Gastrocnemius medialis (tissue), 4 donors: ENCODE data around the gene ESRRB. TPM values are rescaled to one million over a fixed set of nuclear protein-coding genes. Genes with fewer than 3 reads are reported as not detected.

ENCODE experiments used
- ATAC-seq, 2 donors: fragments of 150-250 bp; one replicate each; pipeline ENCODE4 v1.9.1; 2016
- DNase-seq, 2 donors: peaks; one replicate each; pipeline ENCODE4 v3.0.0-alpha.2; 2019
- H3K27ac ChIP-seq, 4 donors: fragments of 200-600 bp; sonication (generic); 1 replicate in 1 of 4; 2 replicates in 3 of 4; pipeline ENCODE4 v1.5.1; 2016 to 2018; ENCODE audit warnings: mild to moderate bottlenecking in 2 of 4, moderate library complexity in 1 of 4
- H3K27me3 ChIP-seq, 3 donors: fragments of 200-600 bp; sonication (generic) in 2 of 3; 1 replicate in 1 of 3; 2 replicates in 2 of 3; pipeline versions ENCODE4 v1.5.1 to v1.6.0; 2016 to 2019; ENCODE audit warnings: mild to moderate bottlenecking in 1 of 3, moderate library complexity in 1 of 3
- H3K36me3 ChIP-seq, 2 donors: fragments of 200-600 bp; sonication (generic) in 1 of 2; one replicate each; pipeline ENCODE4 v1.5.1; 2017 to 2018
- H3K4me1 ChIP-seq, 2 donors: fragments of 200-600 bp; sonication (generic) in 1 of 2; one replicate each; pipeline ENCODE4 v1.5.1; 2016 to 2017; ENCODE audit warnings: mild to moderate bottlenecking in 2 of 2
- H3K4me3 ChIP-seq, 4 donors: fragments of 200-600 bp; sonication (generic) in 3 of 4; 1 replicate in 1 of 4; 2 replicates in 3 of 4; pipeline ENCODE4 v1.5.1; 2016 to 2019; ENCODE audit warnings: mild to moderate bottlenecking in 2 of 4
- H3K9me3 ChIP-seq, 3 donors: fragments of 200-600 bp; sonication (generic) in 2 of 3; 1 replicate in 1 of 3; 2 replicates in 2 of 3; pipeline ENCODE4 v1.5.1; 2016 to 2019
- POLR2A ChIP-seq, 2 donors: fragments of 450-650 bp; IDR thresholded peaks; one replicate each; pipeline ENCODE4 v1.6.1; 2017; ENCODE audit warnings: antibody characterized with exemption in 2 of 2, mild to moderate bottlenecking in 2 of 2, moderate library complexity in 2 of 2
- in situ Hi-C, 4 donors: fragments of 200-750 bp; cut with MboI; loops; one replicate each; pipeline versions ENCODE4 v1.15.0 to v1.8.0; 2017; ENCODE audit warnings: low sequenced_read_pairs in 4 of 4
- intact Hi-C: fragments of 100-400 bp; cut with DNase I; formaldehyde crosslinking; loops from one replicate; pipeline ENCODE4 v1.15.1; 2023; ENCODE audit warnings: low total_unique reads
- total RNA-seq, 4 donors: library from RNA; depleted of rRNA; stranded (reverse); fragments of >200 nt; gene quantifications; one replicate each; pipeline versions ENCODE4 v1.1.0 to v1.2.3, GENCODE V29; 2016
- TF ChIP-seq, protein P1 (sequence below), 5 experiments: fragments of 450-650 bp in 3 of 5; fragments of 200-600 bp in 2 of 5; sonication (generic) in 2 of 5; IDR thresholded peaks in 4 of 5; conservative IDR thresholded peaks in 1 of 5; 1 replicate in 4 of 5; 2 replicates in 1 of 5; pipeline ENCODE4 v1.5.1; 2016 to 2019; ENCODE audit warnings: antibody characterized with exemption in 5 of 5, mild to moderate bottlenecking in 3 of 5, moderate library complexity in 3 of 5

The ESRRB gene
- total RNA-seq, 4 donors from 2014 or later, result 1.1 to 9.4 (median 5.3) TPM

DNA sequence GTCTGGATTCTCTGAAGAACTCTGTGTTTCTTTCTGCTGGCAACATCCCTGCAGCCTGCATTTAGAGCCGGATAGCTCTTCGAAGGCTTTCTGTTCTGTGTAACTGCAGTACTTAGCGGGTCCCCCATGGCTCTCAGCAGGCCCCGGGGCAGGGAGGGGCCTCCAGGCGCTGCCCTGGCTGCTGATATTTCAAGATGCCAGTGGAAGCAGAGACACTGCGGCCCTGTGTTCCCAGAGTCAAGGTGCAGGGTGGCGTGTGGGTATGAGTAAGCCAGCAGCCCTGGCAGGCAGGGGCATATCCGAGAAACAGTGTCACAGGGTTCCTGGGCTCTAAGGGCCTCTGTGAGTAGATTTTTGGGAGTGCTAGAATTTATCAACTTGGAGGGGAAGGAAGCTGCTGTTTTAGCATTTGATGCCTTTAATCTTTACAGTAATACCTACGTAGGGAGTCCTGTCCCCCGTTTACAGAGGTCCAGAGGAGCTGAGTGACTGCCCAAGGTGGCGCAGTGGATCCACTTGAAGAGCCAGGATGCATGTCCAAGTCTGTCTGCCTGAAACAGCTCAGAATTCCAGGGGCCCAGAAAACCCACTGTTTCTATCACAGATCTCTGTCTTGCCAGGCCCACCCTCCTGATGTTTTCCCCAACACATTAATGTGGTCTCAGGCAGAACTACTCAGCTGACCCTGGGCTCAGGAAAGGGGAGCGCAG, 16.2 kb downstream of the ESRRB start:
- Histone ChIP-seq H3K27ac (peak overlapping the region in 1 of 4 donors; percentile 54), H3K4me1 (no peaks in the 10 kb centered on the region), H3K36me3 (no peaks in the 10 kb centered on the region), H3K4me3 (no peak overlapping the region), H3K27me3 (no peaks in the 10 kb centered on the region), H3K9me3 (no peaks in the 10 kb centered on the region)
- intact Hi-C loops, result no loop called here
- in situ Hi-C loops, result loop anchor here in 1 of 4 donors (25.0 kb wide), 1 partner anchor 680 kb away; no protein-coding TSS in a partner anchor
- peak; percentile 39 to 75 for ATAC-seq
- DNase-seq, result peak; percentile 14 to 34
- TF ChIP-seq, protein P1, sequence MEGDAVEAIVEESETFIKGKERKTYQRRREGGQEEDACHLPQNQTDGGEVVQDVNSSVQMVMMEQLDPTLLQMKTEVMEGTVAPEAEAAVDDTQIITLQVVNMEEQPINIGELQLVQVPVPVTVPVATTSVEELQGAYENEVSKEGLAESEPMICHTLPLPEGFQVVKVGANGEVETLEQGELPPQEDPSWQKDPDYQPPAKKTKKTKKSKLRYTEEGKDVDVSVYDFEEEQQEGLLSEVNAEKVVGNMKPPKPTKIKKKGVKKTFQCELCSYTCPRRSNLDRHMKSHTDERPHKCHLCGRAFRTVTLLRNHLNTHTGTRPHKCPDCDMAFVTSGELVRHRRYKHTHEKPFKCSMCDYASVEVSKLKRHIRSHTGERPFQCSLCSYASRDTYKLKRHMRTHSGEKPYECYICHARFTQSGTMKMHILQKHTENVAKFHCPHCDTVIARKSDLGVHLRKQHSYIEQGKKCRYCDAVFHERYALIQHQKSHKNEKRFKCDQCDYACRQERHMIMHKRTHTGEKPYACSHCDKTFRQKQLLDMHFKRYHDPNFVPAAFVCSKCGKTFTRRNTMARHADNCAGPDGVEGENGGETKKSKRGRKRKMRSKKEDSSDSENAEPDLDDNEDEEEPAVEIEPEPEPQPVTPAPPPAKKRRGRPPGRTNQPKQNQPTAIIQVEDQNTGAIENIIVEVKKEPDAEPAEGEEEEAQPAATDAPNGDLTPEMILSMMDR (IDR thresholded peaks at IDR 0.05 in 4 of 5, conservative IDR thresholded peaks at IDR 0.05 in 1 of 5), result no peak
- no peak for TF ChIP-seq POLR2A (IDR thresholded peaks at IDR 0.05)

DNA sequence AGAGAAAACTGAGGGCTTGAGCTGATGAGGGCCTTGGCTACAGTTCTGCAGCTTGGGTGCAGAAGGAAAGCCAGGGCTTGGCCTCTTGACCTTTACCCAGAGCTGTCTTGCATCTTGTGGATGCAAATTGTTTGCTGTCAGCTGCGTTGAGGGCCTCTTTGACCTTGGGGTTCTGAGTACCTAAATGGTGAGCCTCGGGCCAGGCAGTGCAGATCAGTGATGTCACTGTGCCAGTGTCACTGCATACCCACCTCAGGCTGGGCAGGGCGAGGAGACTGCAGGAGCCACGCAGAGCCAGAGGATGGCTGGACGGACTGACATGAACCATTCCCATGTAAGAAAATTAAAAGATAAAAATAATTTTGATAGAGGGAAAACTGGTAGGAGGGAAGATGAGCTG, 18.6 kb downstream of the ESRRB start:
- in situ Hi-C loops, result loop anchor here in 1 of 4 donors (25.0 kb wide), 1 partner anchor 682 kb away; no protein-coding TSS in a partner anchor
- Histone ChIP-seq H3K27ac (no peak overlapping the region), H3K36me3 (no peaks in the 10 kb centered on the region), H3K4me1 (no peaks in the 10 kb centered on the region), H3K9me3 (no peaks in the 10 kb centered on the region), H3K4me3 (no peak overlapping the region), H3K27me3 (no peaks in the 10 kb centered on the region)
- no peak for TF ChIP-seq POLR2A (IDR thresholded peaks at IDR 0.05)
- TF ChIP-seq, protein P1 (IDR thresholded peaks at IDR 0.05 in 4 of 5, conservative IDR thresholded peaks at IDR 0.05 in 1 of 5), result no peak
- intact Hi-C loops, result no loop called here
- ATAC-seq (no peak), DNase-seq (no peak)

DNA sequence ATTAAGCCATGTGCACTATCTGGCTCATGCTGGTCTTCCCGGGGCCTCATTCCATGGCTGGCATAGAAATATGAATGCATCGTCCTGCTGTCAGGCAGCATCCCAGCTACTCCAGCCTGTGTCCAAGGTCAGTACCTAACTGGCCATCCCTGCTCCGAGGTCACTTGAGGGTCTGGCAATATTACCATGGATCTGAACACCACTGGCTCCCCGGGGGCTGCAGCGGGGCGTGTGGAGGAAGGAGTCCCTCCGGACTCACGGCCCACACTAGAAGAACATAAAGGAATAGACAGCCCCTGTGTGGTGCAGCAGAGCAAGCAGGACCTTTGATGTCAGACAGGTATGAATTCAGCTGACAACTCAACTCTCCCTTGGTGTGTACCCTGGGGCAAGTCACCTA, 19.2 kb downstream of the ESRRB start:
- TF ChIP-seq POLR2A (IDR thresholded peaks at IDR 0.05), result no peak
- TF ChIP-seq, protein P1 (IDR thresholded peaks at IDR 0.05 in 4 of 5, conservative IDR thresholded peaks at IDR 0.05 in 1 of 5), result no peak
- Histone ChIP-seq H3K36me3 (no peaks in the 10 kb centered on the region), H3K4me3 (no peak overlapping the region), H3K4me1 (no peaks in the 10 kb centered on the region), H3K9me3 (no peaks in the 10 kb centered on the region), H3K27ac (no peak overlapping the region), H3K27me3 (no peaks in the 10 kb centered on the region)
- in situ Hi-C loops (loop anchor here in 1 of 4 donors (25.0 kb wide), 1 partner anchor 683 kb away; no protein-coding TSS in a partner anchor), intact Hi-C loops (no loop called here)
- ATAC-seq (no peak), DNase-seq (no peak)

DNA sequence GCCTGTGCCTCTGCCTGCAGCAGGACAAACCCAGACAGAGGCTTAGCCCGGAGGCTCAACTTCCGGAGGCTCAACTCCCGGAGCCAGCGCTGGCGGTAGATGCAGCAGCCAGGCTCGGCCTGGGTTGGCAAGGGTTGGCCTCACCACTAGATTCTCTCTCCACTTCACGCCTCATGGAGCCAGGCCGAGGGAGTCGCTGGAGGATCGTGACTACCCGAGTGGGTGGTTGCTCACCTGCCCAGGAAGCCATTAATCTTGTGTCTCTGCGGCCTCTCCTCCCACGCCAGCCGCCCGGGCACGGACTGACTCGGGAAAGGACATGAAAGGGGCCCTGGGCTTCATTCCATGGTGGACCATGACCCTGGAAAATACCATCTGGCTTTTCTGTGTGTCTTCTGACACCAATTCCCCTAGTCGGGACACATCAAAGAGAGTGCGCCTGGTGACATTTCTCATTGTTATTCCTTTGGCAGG, 20.8 kb downstream of the ESRRB start:
- Histone ChIP-seq H3K27me3 (no peaks in the 10 kb centered on the region), H3K36me3 (no peaks in the 10 kb centered on the region), H3K4me1 (no peaks in the 10 kb centered on the region), H3K4me3 (no peak overlapping the region), H3K9me3 (no peaks in the 10 kb centered on the region), H3K27ac (no peak overlapping the region)
- ATAC-seq (no peak), DNase-seq (no peak)
- intact Hi-C loops, result no loop called here
- TF ChIP-seq, protein P1 (IDR thresholded peaks at IDR 0.05 in 4 of 5, conservative IDR thresholded peaks at IDR 0.05 in 1 of 5), result no peak
- TF ChIP-seq POLR2A (IDR thresholded peaks at IDR 0.05), result no peak
- in situ Hi-C loops, result loop anchor here in 1 of 4 donors (25.0 kb wide), 1 partner anchor 684 kb away; no protein-coding TSS in a partner anchor
